Lung (tissue), 12 donors: Measurements from ENCODE around the gene CCDC34. TPM values are rescaled to one million over a fixed set of nuclear protein-coding genes. Genes with fewer than 3 reads are reported as not detected.
A peak's percentile ranks its signal among the peaks of the same experiment; 100 is the strongest.
"Not testable (repeated sequence)": the region's sequence is repeated elsewhere in the genome, so short reads cannot be mapped to it uniquely, and the experiment has no call there.

Experiments used
- ATAC-seq: fragments of 200-7000 bp; cut with Tn5 transposase; one replicate; pipeline ENCODE4 v1.9.1; 2020; ENCODE audit warnings: moderate number of reproducible peaks; ENCODE audit not compliant: insufficient read depth, low FRiP score
- DNase-seq, 3 donors: peaks; one replicate each; pipeline ENCODE4 v3.0.0-alpha.2; 2013 to 2017
- H3K27ac ChIP-seq, 2 donors: one replicate each; pipeline ENCODE4 v1.5.1; 2013; ENCODE audit warnings: mild to moderate bottlenecking in 2 of 2, moderate library complexity in 2 of 2, control low read depth in 1 of 2, inconsistent platforms in 1 of 2, low read depth in 1 of 2, low read length in 1 of 2
- H3K27me3 ChIP-seq, 3 donors: one replicate each; pipeline ENCODE4 v1.5.1; 2013; ENCODE audit warnings: low read length in 2 of 3; ENCODE audit not compliant: control insufficient read depth in 3 of 3, insufficient read depth in 3 of 3
- H3K36me3 ChIP-seq, 4 donors: one replicate each; pipeline ENCODE4 v1.5.1; 2013; ENCODE audit warnings: low read length in 4 of 4, mild to moderate bottlenecking in 1 of 4, moderate library complexity in 1 of 4; ENCODE audit not compliant: control insufficient read depth in 4 of 4, insufficient read depth in 4 of 4
- H3K4me1 ChIP-seq, 5 donors: one replicate each; pipeline ENCODE4 v1.5.1; 2013; ENCODE audit warnings: low read length in 5 of 5, mild to moderate bottlenecking in 2 of 5, moderate library complexity in 1 of 5; ENCODE audit not compliant: control insufficient read depth in 5 of 5, insufficient read depth in 5 of 5
- H3K4me3 ChIP-seq: one replicate; pipeline ENCODE4 v1.5.1; 2013; ENCODE audit warnings: mild to moderate bottlenecking, control low read depth, moderate library complexity
- H3K9ac ChIP-seq, 2 donors: one replicate each; pipeline ENCODE4 v1.5.1; 2013; ENCODE audit warnings: low read length in 2 of 2, control low read depth in 1 of 2; ENCODE audit not compliant: insufficient read depth in 1 of 2
- H3K9me3 ChIP-seq, 4 donors: one replicate each; pipeline ENCODE4 v1.5.1; 2013; ENCODE audit warnings: low read length in 3 of 4, mild to moderate bottlenecking in 1 of 4, moderate library complexity in 1 of 4; ENCODE audit not compliant: control insufficient read depth in 4 of 4, insufficient read depth in 3 of 4
- CTCF ChIP-seq: IDR thresholded peaks from 2 replicates; pipeline ENCODE4 v1.5.1; 2012; ENCODE audit warnings: mild to moderate bottlenecking; ENCODE audit errors: control extremely low read depth, extremely low read depth
- WGBS, 2 donors: extraction: QIAGEN DNeasy Blood & Tissue Kit; methylation state at CpG; one replicate each; pipeline ENCODE4 v1.1.7; 2013; 5-methylcytosine and 5-hydroxymethylcytosine counted together
- polyA plus RNA-seq, 2 donors: library from polyadenylated mRNA; stranded (reverse); fragments of 200-250 nt; gene quantifications; one replicate each; pipeline ENCODE4 v1.2.1, GENCODE V29; 2013
- total RNA-seq, 2 donors: library from RNA; depleted of rRNA in 1 of 2; stranded (reverse); fragments of >200 nt in 1 of 2; gene quantifications; one replicate each; pipeline ENCODE4 v1.2.1, GENCODE V29; 2014 to 2021
- donor health status: control.
- donor health status: control.
- donor health status: Bipolar disorder and iron deficiency.
- donor health status: healthy.
- donor health status: DM: yes; HTN: yes; CAD: no.

The CCDC34 gene
- total and polyA plus RNA-seq, 4 donors: 2.3 to 4.0 (median 3.5) TPM

DNA sequence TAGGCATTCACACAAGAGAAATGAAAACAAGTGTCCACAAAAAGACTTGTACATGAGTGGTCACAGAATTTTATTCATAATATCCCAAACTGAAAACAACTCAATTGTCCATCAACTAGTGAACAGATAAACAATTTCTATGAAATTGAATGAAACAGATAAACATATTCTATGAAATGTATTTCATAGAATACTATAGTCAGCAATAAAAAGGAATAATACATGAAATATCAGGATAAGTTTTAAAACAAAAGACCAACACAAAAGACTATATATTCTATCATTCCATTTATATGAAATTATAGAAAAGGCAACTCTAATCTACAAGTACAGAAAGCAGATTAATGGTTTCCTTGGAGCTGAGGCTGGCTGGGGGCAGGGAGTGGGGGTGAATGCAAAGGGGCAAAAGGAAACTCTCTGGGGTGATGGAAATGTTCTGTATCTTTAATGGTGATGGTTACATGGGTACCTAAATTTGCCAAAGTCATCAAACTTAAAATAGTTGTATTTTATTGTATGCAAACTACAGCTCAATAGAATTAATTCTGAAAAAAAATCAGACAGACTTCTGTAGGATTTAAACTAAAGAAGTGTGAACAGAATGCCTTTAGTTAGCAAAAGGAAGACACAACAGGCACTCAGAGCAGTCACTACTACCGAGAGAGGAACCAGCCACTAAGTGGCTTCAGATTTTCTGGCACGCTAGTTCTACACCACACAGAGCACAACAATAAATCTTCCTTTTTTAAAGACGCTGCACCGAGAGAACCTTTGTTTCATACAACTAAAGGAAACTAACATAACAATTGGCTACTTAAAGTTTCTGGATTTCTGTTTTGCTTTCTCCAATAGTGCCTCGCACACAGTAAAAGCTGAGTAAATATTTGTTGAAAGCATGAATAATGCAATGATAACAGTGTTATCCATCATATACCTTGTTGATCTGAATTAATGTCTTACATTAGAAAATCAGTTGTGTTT lies 15.4 kb downstream of the CCDC34 start:
- no peak for ATAC-seq
- H3K27ac ChIP-seq: no peak overlapping the region

GRCh38 chr11:27339941-27340340 lies 23.1 kb downstream of the CCDC34 start:
- ATAC-seq: no peak
- H3K27me3 ChIP-seq: no peaks in the 10 kb centered on the region
- no peak for TF ChIP-seq CTCF
- peaks cover 0 to 20% (median 4%) of the 10 kb centered on the region in 5 donors for H3K4me1 ChIP-seq
- no peaks in the 10 kb centered on the region for H3K36me3 ChIP-seq
- no peaks in the 10 kb centered on the region for H3K9me3 ChIP-seq
- peak overlapping the region in 1 of 2 donors; percentile 21 for H3K27ac ChIP-seq
- no peak overlapping the region for H3K4me3 ChIP-seq
- H3K9ac ChIP-seq: no peak overlapping the region
- no peak for DNase-seq
- WGBS, 2 donors: 83 to 88% methylated on average over 3 of the region's 3 CpGs

More for the DNA sequence above, 15.4 kb downstream of the CCDC34 start:
- peaks cover 0 to 25% (median 5%) of the 10 kb centered on the region in 5 donors for H3K4me1 ChIP-seq
- peaks cover 0 to 3% (median 0%) of the 10 kb centered on the region in 4 donors for H3K36me3 ChIP-seq
- H3K27me3 ChIP-seq: no peaks in the 10 kb centered on the region
- no peaks in the 10 kb centered on the region for H3K9me3 ChIP-seq
- no peak overlapping the region for H3K4me3 ChIP-seq
- H3K9ac ChIP-seq: no peak overlapping the region
- TF ChIP-seq CTCF: no peak
- peak in 1 of 3 donors; percentile 35 for DNase-seq
- WGBS, 2 donors: 58 to 62% methylated on average over 5 of the region's 5 CpGs

DNA sequence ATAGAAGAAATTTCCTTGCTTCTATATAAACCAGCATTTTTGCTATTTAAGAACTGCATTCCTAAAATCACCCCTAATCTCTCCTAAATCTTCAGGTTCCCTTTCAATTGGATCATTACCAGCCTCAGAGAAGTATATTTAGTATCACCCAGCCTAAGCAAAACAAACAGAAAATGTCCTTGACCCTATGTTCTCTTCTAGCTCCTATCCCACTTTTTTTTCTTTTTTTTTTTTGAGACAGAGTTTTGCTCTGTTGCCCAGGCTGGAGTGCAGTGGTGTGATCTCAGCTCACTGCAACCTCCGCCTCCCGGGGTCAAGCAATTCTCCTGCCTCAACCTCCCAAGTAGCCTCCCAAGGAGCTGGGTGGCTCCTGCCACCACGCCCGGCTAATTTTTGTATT lies 28.3 kb downstream of the CCDC34 start:
- ATAC-seq, DNase-seq, H3K4me3 ChIP-seq, H3K9me3 ChIP-seq, H3K27me3 ChIP-seq, H3K27ac ChIP-seq, H3K36me3 ChIP-seq, H3K9ac ChIP-seq: not testable (repeated sequence)
- H3K4me1 ChIP-seq: peaks cover 0 to 34% (median under 1%) of the 10 kb centered on the region in 5 donors
- 92 to 98% methylated on average over 4 of the region's 4 CpGs for WGBS, 2 donors

DNA sequence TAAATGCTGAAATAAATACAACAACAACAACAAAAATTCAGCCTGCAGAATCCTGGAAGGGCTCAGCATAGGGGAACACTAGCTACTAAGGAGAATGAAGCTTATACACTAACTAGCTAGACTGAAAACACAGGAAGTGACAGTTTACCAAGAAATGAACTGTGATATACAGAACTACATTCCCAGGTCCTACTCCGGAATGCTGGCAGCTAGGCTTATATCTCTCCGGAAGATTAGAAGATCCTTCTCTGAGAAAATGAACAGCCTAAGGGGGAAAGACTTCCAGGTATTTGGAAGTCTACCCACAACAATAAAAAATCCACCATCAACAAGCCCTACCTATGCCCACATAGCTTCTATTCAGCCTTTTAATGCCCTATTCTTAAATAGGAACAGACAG lies 31.0 kb downstream of the CCDC34 start:
- DNase-seq: peak; percentile 23 to 79 (median 70)
- Histone ChIP-seq H3K4me3 (no peak overlapping the region), H3K36me3 (peaks cover 0 to 2% (median 0%) of the 10 kb centered on the region in 4 donors), H3K9me3 (no peaks in the 10 kb centered on the region), H3K27me3 (no peaks in the 10 kb centered on the region), H3K9ac (no peak overlapping the region), H3K4me1 (peaks cover 0 to 22% (median 0%) of the 10 kb centered on the region in 5 donors), H3K27ac (no peak overlapping the region)
- no peak for ATAC-seq
- 55 to 81% methylated on average over 2 of the region's 2 CpGs for WGBS, 2 donors
- no peak for TF ChIP-seq CTCF
